HUES6 (cell line): ENCODE measurements around the gene ARRB1.
A peak's percentile ranks its signal among the peaks of the same experiment; 100 is the strongest.

ENCODE experiments used
- H3K27ac ChIP-seq: 2 replicates; pipeline ENCODE4 v1.7.0; 2013; ENCODE audit warnings: low read depth, mild to moderate bottlenecking, low read length, inconsistent platforms
- H3K27me3 ChIP-seq: 2 replicates; pipeline ENCODE4 v1.6.1; 2013; ENCODE audit warnings: low read length; ENCODE audit not compliant: control insufficient read depth, insufficient read depth
- H3K36me3 ChIP-seq: 2 replicates; pipeline ENCODE4 v1.6.1; 2013; ENCODE audit warnings: low read length; ENCODE audit not compliant: control insufficient read depth, insufficient read depth
- H3K4me1 ChIP-seq: 2 replicates; pipeline ENCODE4 v1.6.1; 2013; ENCODE audit warnings: low read length; ENCODE audit not compliant: control insufficient read depth, insufficient read depth
- H3K4me3 ChIP-seq: 2 replicates; pipeline ENCODE4 v1.5.1; 2013; ENCODE audit warnings: low read depth, low read length
- H3K9ac ChIP-seq: one replicate; pipeline ENCODE4 v1.6.1; 2013; ENCODE audit warnings: mild to moderate bottlenecking, low read length
- H3K9me3 ChIP-seq: 2 replicates; pipeline ENCODE4 v1.6.1; 2013; ENCODE audit warnings: low read depth, low read length; ENCODE audit not compliant: control insufficient read depth, insufficient read depth

Gene ARRB1

GRCh38 chr11:75350743-75351540 is 519 bp downstream of the ARRB1 start:
- H3K27ac ChIP-seq = peak overlapping the region; percentile 81; the same call in 1 of the 2 replicates
- H3K4me3 ChIP-seq = peak overlapping the region; percentile 66
- peak overlapping the region; percentile 75 for H3K9ac ChIP-seq

GRCh38 chr11:75350122-75350742 is 1.2 kb downstream of the ARRB1 start:
- Histone ChIP-seq H3K4me1 (peaks cover 64% of the 10 kb centered on the region), H3K36me3 (peaks cover 32% of the 10 kb centered on the region; the same call in 1 of the 2 replicates), H3K27me3 (peaks cover 3% of the 10 kb centered on the region; the same call in 1 of the 2 replicates), H3K9me3 (no peaks in the 10 kb centered on the region), H3K27ac (peak overlapping the region; percentile 68; the same call in 1 of the 2 replicates), H3K9ac (peak overlapping the region; percentile 75), H3K4me3 (peak overlapping the region; percentile 66)

More at GRCh38 chr11:75350743-75351540, 519 bp downstream of the ARRB1 start:
- Histone ChIP-seq H3K4me1 (peaks cover 56% of the 10 kb centered on the region), H3K27me3 (peaks cover 3% of the 10 kb centered on the region; the same call in 1 of the 2 replicates), H3K36me3 (peaks cover 30% of the 10 kb centered on the region; the same call in 1 of the 2 replicates), H3K9me3 (no peaks in the 10 kb centered on the region)

GRCh38 chr11:75349521-75350116 is 1.8 kb downstream of the ARRB1 start:
- peaks cover 36% of the 10 kb centered on the region; the same call in 1 of the 2 replicates for H3K36me3 ChIP-seq

GRCh38 chr11:75347781-75348566 is 3.5 kb downstream of the ARRB1 start:
- Histone ChIP-seq H3K4me1 (peaks cover 83% of the 10 kb centered on the region), H3K4me3 (peak overlapping the region; percentile 8; the same call in 1 of the 2 replicates), H3K36me3 (peaks cover 37% of the 10 kb centered on the region; the same call in 1 of the 2 replicates), H3K9me3 (no peaks in the 10 kb centered on the region), H3K9ac (peak overlapping the region; percentile 15), H3K27ac (no peak overlapping the region; the same call in 1 of the 2 replicates), H3K27me3 (peaks cover 3% of the 10 kb centered on the region; the same call in 1 of the 2 replicates)

More at GRCh38 chr11:75349521-75350116, 1.8 kb downstream of the ARRB1 start:
- Histone ChIP-seq H3K27ac (peak overlapping the region; percentile 68; the same call in 1 of the 2 replicates), H3K4me3 (peak overlapping the region; percentile 66; the same call in 1 of the 2 replicates), H3K9ac (peak overlapping the region; percentile 75), H3K27me3 (peaks cover 3% of the 10 kb centered on the region; the same call in 1 of the 2 replicates), H3K9me3 (no peaks in the 10 kb centered on the region), H3K4me1 (peaks cover 70% of the 10 kb centered on the region)

GRCh38 chr11:75346912-75347647 is 4.4 kb downstream of the ARRB1 start:
- Histone ChIP-seq H3K4me3 (no peak overlapping the region), H3K9ac (no peak overlapping the region), H3K27me3 (peaks cover 3% of the 10 kb centered on the region; the same call in 1 of the 2 replicates), H3K9me3 (no peaks in the 10 kb centered on the region), H3K4me1 (peaks cover 85% of the 10 kb centered on the region), H3K36me3 (peaks cover 39% of the 10 kb centered on the region; the same call in 1 of the 2 replicates), H3K27ac (no peak overlapping the region)

GRCh38 chr11:75346296-75346695 is 5.2 kb downstream of the ARRB1 start:
- Histone ChIP-seq H3K27ac (no peak overlapping the region), H3K9ac (no peak overlapping the region), H3K9me3 (no peaks in the 10 kb centered on the region), H3K27me3 (peaks cover 3% of the 10 kb centered on the region; the same call in 1 of the 2 replicates), H3K4me3 (no peak overlapping the region), H3K36me3 (peaks cover 43% of the 10 kb centered on the region; the same call in 1 of the 2 replicates), H3K4me1 (peaks cover 93% of the 10 kb centered on the region)

- no peak overlapping the region; the same call in 1 of the 2 replicates for H3K27ac ChIP-seq
- no peaks in the 10 kb centered on the region for H3K9me3 ChIP-seq
Observed at GRCh38 chr11:75345455-75346160, 5.9 kb downstream of the ARRB1 start.

GRCh38 chr11:75344761-75345454 is 6.6 kb downstream of the ARRB1 start:
- peaks cover 40% of the 10 kb centered on the region; the same call in 1 of the 2 replicates for H3K36me3 ChIP-seq
- H3K9ac ChIP-seq = peak overlapping the region; percentile 7
- no peaks in the 10 kb centered on the region for H3K27me3 ChIP-seq
- no peak overlapping the region for H3K4me3 ChIP-seq
- H3K9me3 ChIP-seq = no peaks in the 10 kb centered on the region
- no peak overlapping the region; the same call in 1 of the 2 replicates for H3K27ac ChIP-seq
- H3K4me1 ChIP-seq = peaks cover 95% of the 10 kb centered on the region

More at GRCh38 chr11:75345455-75346160, 5.9 kb downstream of the ARRB1 start:
- Histone ChIP-seq H3K9ac (peak overlapping the region; percentile 7), H3K4me3 (no peak overlapping the region), H3K36me3 (peaks cover 40% of the 10 kb centered on the region; the same call in 1 of the 2 replicates), H3K27me3 (no peaks in the 10 kb centered on the region), H3K4me1 (peaks cover 94% of the 10 kb centered on the region)

GRCh38 chr11:75344186-75344585 is 7.3 kb downstream of the ARRB1 start:
- no peak overlapping the region for H3K4me3 ChIP-seq
- no peak overlapping the region for H3K27ac ChIP-seq
- no peaks in the 10 kb centered on the region for H3K27me3 ChIP-seq
- peaks cover 95% of the 10 kb centered on the region for H3K4me1 ChIP-seq
- no peaks in the 10 kb centered on the region for H3K9me3 ChIP-seq
- peaks cover 38% of the 10 kb centered on the region; the same call in 1 of the 2 replicates for H3K36me3 ChIP-seq
- no peak overlapping the region for H3K9ac ChIP-seq
